ENCODE measurements around the gene POLD1. TPM values are rescaled to one million over a fixed set of nuclear protein-coding genes. Genes with fewer than 3 reads are reported as not detected.

The POLD1 gene
- total and polyA plus RNA-seq, 2 donors (not counting 3 experiments of a cell fraction or from before 2014, with no cell fraction given): 40.9 to 63.9 TPM

DNA sequence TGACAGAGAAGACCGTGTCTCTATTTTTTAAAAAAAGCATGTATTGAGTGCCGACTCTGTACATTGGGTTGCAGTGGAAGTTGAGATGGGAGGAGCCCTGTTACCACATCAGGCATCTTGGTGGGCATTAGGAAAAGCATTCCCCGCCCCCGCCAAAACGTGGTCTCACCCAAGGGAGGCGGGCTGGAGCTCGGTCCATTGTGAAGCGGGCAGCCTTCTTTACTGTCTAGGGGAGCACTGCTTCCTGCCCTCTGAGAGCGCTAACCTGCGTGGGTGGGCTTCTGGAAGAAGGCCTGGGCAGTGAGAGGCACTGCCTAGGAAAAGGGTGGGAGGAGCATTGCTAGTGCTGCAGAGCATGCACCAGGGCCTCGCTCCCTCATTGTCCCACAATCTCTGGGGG lies 4.0 kb upstream of the POLD1 start:
- no TSS peak for BruUV-seq (replicated peaks)
- Histone ChIP-seq H3K4me3 (replicated peaks in 1 of 3; ENCODE audit: insufficient read depth in 1 of 3, low read depth in 1 of 3, low read length in 3 of 3) (no peak overlapping the region), H3K4me2 (ENCODE audit: insufficient read depth, low read length) (no peak overlapping the region), H3K9me3 (replicated peaks; ENCODE audit: control insufficient read depth, insufficient read depth, low read length) (no peaks in the 10 kb centered on the region), H2AFZ (ENCODE audit: low read depth, low read length) (no peak overlapping the region), H3K4me1 (ENCODE audit: control insufficient read depth, extremely low read depth, insufficient read depth, low read length) (peaks cover 12% of the 10 kb centered on the region), H3K9ac (replicated peaks; ENCODE audit: extremely low read depth, insufficient read depth, low read length) (no peak overlapping the region), H3K9me1 (replicated peaks; ENCODE audit: control insufficient read depth, extremely low read depth, insufficient read depth, low read length) (no peaks in the 10 kb centered on the region), H4K20me1 (replicated peaks; ENCODE audit: control insufficient read depth, extremely low read depth, insufficient read depth, low read length) (no peaks in the 10 kb centered on the region), H3K36me3 (ENCODE audit: control insufficient read depth in 2 of 2, extremely low read depth in 1 of 2, insufficient read depth in 2 of 2, low read length in 2 of 2) (peaks cover 6 to 36% of the 10 kb centered on the region in 2 experiments), H3K79me2 (ENCODE audit: control insufficient read depth, insufficient read depth, low read length) (peaks cover 8% of the 10 kb centered on the region), H3K27me3 (ENCODE audit: control insufficient read depth in 2 of 2, insufficient read depth in 2 of 2, low read length in 2 of 2) (no peaks in the 10 kb centered on the region), H3K27ac (ENCODE audit: insufficient read depth, low read depth, low read length) (no peak overlapping the region)
- no peak for DNase-seq (ENCODE audit: low read depth, low spot score)
- intact Hi-C loops (cut with micrococcal nuclease): no loop called here
- no peak for FAIRE-seq
- dilution Hi-C loops (cut with MboI; ENCODE audit: extremely low pct_ligation_motif_present, low sequenced_read_pairs): no loop called here
- POLR2A ChIA-PET: no interaction called here
- TF ChIP-seq MYC (IDR thresholded peaks at IDR 0.05; ENCODE audit: low read depth, low read length): no peak
- no peak for TF ChIP-seq FOS (IDR thresholded peaks at IDR 0.05; ENCODE audit: borderline replicate concordance, insufficient read depth, low read length)
- no peak for TF ChIP-seq JUN (IDR thresholded peaks at IDR 0.05; ENCODE audit: borderline replicate concordance, insufficient read depth, insufficient read length, low read depth)
- no peak for TF ChIP-seq POLR2AphosphoS5 (IDR thresholded peaks at IDR 0.05; ENCODE audit: insufficient read depth, low read depth, low read length)
- TF ChIP-seq POLR2A (IDR thresholded peaks at IDR 0.05; ENCODE audit: low read depth, low read length): no peak
- TF ChIP-seq MAX (IDR thresholded peaks at IDR 0.05; ENCODE audit: insufficient read depth, insufficient read length): no peak
- TF ChIP-seq GATA2 (IDR thresholded peaks at IDR 0.05; ENCODE audit: insufficient read depth, insufficient read length, low read depth, low read length): no peak
- TF ChIP-seq, protein P1, sequence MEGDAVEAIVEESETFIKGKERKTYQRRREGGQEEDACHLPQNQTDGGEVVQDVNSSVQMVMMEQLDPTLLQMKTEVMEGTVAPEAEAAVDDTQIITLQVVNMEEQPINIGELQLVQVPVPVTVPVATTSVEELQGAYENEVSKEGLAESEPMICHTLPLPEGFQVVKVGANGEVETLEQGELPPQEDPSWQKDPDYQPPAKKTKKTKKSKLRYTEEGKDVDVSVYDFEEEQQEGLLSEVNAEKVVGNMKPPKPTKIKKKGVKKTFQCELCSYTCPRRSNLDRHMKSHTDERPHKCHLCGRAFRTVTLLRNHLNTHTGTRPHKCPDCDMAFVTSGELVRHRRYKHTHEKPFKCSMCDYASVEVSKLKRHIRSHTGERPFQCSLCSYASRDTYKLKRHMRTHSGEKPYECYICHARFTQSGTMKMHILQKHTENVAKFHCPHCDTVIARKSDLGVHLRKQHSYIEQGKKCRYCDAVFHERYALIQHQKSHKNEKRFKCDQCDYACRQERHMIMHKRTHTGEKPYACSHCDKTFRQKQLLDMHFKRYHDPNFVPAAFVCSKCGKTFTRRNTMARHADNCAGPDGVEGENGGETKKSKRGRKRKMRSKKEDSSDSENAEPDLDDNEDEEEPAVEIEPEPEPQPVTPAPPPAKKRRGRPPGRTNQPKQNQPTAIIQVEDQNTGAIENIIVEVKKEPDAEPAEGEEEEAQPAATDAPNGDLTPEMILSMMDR (IDR thresholded peaks at IDR 0.05; ENCODE audit: extremely low read depth in 1 of 2, insufficient read depth in 1 of 2, low read depth in 1 of 2, low read length in 2 of 2): no peak
- CTCF ChIA-PET: no interaction called here
